Smooth muscle cell (in vitro differentiated cells): ENCODE data around the gene FXN. TPM values are rescaled to one million over a fixed set of nuclear protein-coding genes. Genes with fewer than 3 reads are reported as not detected.
A peak's percentile ranks its signal among the peaks of the same experiment; 100 is the strongest.

Source experiments
- DNase-seq: peaks from one replicate; lab custom pipeline; 2025; ENCODE audit not compliant: unreplicated experiment; lab: John Stamatoyannopoulos, UW
- H2AFZ ChIP-seq: fragments of 200-600 bp; sonication (generic); 2 replicates; pipeline ENCODE4 v1.6.0; 2016; ENCODE audit warnings: antibody characterized with exemption, low read depth, mild to moderate bottlenecking
- H3F3A ChIP-seq: fragments of 200-600 bp; sonication (generic); 2 replicates; pipeline ENCODE4 v1.6.0; 2017; ENCODE audit warnings: antibody characterized with exemption, low read depth
- H3K27ac ChIP-seq: fragments of 200-600 bp; sonication (generic); 2 replicates; pipeline ENCODE4 v1.5.1; 2016; ENCODE audit warnings: low read depth, mild to moderate bottlenecking
- H3K27me3 ChIP-seq: fragments of 200-600 bp; sonication (generic); 2 replicates; pipeline ENCODE4 v1.6.1; 2016; ENCODE audit warnings: low read depth, mild to moderate bottlenecking
- H3K36me3 ChIP-seq: fragments of 200-600 bp; sonication (generic); 2 replicates; pipeline ENCODE4 v1.5.1; 2016; ENCODE audit warnings: low read depth
- H3K4me1 ChIP-seq: fragments of 200-600 bp; sonication (generic); 2 replicates; pipeline ENCODE4 v1.5.1; 2016; ENCODE audit warnings: low read depth
- H3K4me2 ChIP-seq: fragments of 200-600 bp; sonication (generic); 2 replicates; pipeline ENCODE4 v1.6.0; 2016; ENCODE audit warnings: mild to moderate bottlenecking
- H3K4me3 ChIP-seq: fragments of 200-600 bp; sonication (generic); 2 replicates; pipeline ENCODE4 v1.5.1; 2016; ENCODE audit warnings: mild to moderate bottlenecking
- H3K79me2 ChIP-seq: fragments of 200-600 bp; sonication (generic); 2 replicates; pipeline ENCODE4 v1.6.0; 2016; ENCODE audit warnings: low read depth, mild to moderate bottlenecking
- H3K9ac ChIP-seq: fragments of 200-600 bp; sonication (generic); 2 replicates; pipeline ENCODE4 v1.6.0; 2016; ENCODE audit warnings: low read depth
- H3K9me3 ChIP-seq: fragments of 200-600 bp; sonication (generic); replicated peaks from 2 replicates; pipeline ENCODE4 v1.5.1; 2016; ENCODE audit warnings: low read depth
- H4K20me1 ChIP-seq: fragments of 200-600 bp; sonication (generic); 2 replicates; pipeline ENCODE4 v1.6.0; 2016; ENCODE audit warnings: low read depth
- WGBS: methylation state at CpG from one replicate; pipeline ENCODE4 v1.1.7; 2016; ENCODE audit warnings: low lambda C conversion rate; 5-methylcytosine and 5-hydroxymethylcytosine counted together
- polyA plus RNA-seq: library from polyadenylated mRNA; unstranded; fragments of >200 nt; fragmentation: Nextera tagmentation; extraction: Ambion mirVana; gene quantifications from 2 replicates; pipeline ENCODE4 v1.2.1, GENCODE V29; 2016
- total RNA-seq: library from RNA; depleted of rRNA; stranded (reverse); fragments of >200 nt; gene quantifications from 2 replicates; pipeline ENCODE4 v1.2.3, GENCODE V29; 2014
- TF ChIP-seq, protein P1 (sequence below): fragments of 200-600 bp; sonication (generic); IDR thresholded peaks from 2 replicates; pipeline ENCODE4 v1.5.1; 2017; ENCODE audit warnings: borderline replicate concordance, mild to moderate bottlenecking, antibody characterized with exemption; ENCODE audit not compliant: insufficient read depth, poor library complexity, severe bottlenecking

FXN gene
- total and polyA plus RNA-seq, 2 experiments from 2014 or later = 15.2 to 16.0 TPM

GRCh38 chr9:69115621-69116020 lies 80.1 kb downstream of the FXN start:
- no peaks in the 10 kb centered on the region for H4K20me1 ChIP-seq
- no peaks in the 10 kb centered on the region for H3K79me2 ChIP-seq
- no peak overlapping the region for H3K4me3 ChIP-seq
- no peak overlapping the region for H3K4me2 ChIP-seq
- H3K27ac ChIP-seq = no peak overlapping the region
- H3F3A ChIP-seq = no peaks in the 10 kb centered on the region
- H3K4me1 ChIP-seq = no peaks in the 10 kb centered on the region
- no peak overlapping the region for H3K9ac ChIP-seq
- no peak overlapping the region for H2AFZ ChIP-seq
- WGBS = 97% methylated on average over 1 of the region's 1 CpG
- DNase-seq = no peak
- TF ChIP-seq, protein P1, sequence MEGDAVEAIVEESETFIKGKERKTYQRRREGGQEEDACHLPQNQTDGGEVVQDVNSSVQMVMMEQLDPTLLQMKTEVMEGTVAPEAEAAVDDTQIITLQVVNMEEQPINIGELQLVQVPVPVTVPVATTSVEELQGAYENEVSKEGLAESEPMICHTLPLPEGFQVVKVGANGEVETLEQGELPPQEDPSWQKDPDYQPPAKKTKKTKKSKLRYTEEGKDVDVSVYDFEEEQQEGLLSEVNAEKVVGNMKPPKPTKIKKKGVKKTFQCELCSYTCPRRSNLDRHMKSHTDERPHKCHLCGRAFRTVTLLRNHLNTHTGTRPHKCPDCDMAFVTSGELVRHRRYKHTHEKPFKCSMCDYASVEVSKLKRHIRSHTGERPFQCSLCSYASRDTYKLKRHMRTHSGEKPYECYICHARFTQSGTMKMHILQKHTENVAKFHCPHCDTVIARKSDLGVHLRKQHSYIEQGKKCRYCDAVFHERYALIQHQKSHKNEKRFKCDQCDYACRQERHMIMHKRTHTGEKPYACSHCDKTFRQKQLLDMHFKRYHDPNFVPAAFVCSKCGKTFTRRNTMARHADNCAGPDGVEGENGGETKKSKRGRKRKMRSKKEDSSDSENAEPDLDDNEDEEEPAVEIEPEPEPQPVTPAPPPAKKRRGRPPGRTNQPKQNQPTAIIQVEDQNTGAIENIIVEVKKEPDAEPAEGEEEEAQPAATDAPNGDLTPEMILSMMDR = no peak
- peaks cover 14% of the 10 kb centered on the region for H3K27me3 ChIP-seq
- no peaks in the 10 kb centered on the region for H3K9me3 ChIP-seq
- no peaks in the 10 kb centered on the region for H3K36me3 ChIP-seq

DNA sequence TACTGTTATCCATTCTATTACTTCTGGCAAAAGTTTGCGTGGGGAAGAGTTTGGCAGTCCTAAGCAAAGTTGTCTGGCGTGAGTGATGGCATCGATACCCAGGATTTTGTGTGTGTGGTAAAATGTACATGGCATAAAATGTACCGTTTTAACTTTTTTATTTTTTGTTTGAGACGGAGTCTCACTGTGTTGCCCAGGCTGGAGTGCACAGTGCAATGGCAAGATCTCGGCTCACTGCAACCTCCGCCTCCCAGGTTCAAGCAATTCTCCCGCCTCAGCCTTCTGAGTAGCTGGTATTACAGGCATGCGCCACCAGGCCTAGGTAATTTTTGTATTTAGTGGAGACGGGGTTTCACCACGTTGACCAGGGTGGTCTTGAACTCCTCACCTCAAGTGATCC lies 83.1 kb downstream of the FXN start:
- Histone ChIP-seq H3K36me3 (no peaks in the 10 kb centered on the region), H3K27ac (no peak overlapping the region), H3K4me3 (no peak overlapping the region), H2AFZ (no peak overlapping the region), H3F3A (no peaks in the 10 kb centered on the region), H3K4me1 (peaks cover 7% of the 10 kb centered on the region), H3K4me2 (no peak overlapping the region), H4K20me1 (no peaks in the 10 kb centered on the region), H3K79me2 (no peaks in the 10 kb centered on the region), H3K9me3 (no peaks in the 10 kb centered on the region), H3K9ac (no peak overlapping the region), H3K27me3 (peaks cover 29% of the 10 kb centered on the region)
- TF ChIP-seq, protein P1 = no peak
- no peak for DNase-seq
- 87% methylated on average over 11 of the region's 11 CpGs for WGBS

DNA sequence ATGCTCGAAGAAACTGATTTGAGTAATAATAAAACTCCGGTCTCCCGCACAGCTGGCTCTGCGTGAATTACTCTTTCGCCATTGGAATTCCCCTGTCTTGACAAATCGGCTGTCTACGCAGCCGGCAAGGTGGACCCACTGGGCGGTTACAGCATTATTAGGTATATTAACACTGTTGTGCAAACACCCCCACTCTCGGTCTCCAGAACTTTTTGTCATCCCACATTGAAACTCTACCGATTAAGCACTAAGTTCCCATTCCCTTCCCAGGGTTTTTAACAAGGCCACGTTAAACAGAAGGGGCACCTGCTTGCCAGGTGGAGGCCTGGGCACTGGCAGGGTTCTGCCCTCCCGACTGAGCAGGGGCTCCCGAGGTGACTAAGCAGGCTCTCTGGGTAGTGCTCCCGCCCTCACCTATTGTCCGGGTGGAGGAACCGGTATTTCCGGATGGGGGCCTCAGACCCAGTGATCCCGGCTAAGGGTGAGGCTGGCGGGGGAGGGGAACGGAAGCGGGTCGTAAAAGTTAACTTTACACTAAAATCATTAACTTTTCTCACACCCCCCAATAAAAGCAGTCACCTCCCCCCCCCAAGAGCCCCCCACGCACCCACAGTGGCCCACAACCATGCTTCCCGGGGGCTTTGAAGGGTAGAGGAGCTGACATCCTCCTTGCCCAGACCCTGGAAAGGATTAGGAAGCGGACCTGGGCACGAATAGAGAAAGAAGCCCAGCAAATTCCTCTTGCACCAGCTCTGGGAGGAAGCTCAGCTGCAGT lies 85.0 kb downstream of the FXN start:
- H4K20me1 ChIP-seq = no peaks in the 10 kb centered on the region
- H3K36me3 ChIP-seq = no peaks in the 10 kb centered on the region
- H3F3A ChIP-seq = no peaks in the 10 kb centered on the region
- no peak for DNase-seq
- H3K9ac ChIP-seq = peak overlapping the region; percentile 59
- no peak overlapping the region for H2AFZ ChIP-seq
- TF ChIP-seq, protein P1 = no peak
- no peaks in the 10 kb centered on the region for H3K79me2 ChIP-seq
- 7% methylated on average over 27 of the region's 27 CpGs for WGBS
- H3K9me3 ChIP-seq = no peaks in the 10 kb centered on the region
- peak overlapping the region; percentile 87 for H3K4me2 ChIP-seq
- H3K4me3 ChIP-seq = peak overlapping the region; percentile 61
- H3K27ac ChIP-seq = peak overlapping the region; percentile 79
- H3K27me3 ChIP-seq = peaks cover 29% of the 10 kb centered on the region
- peaks cover 7% of the 10 kb centered on the region for H3K4me1 ChIP-seq
